Subcutaneous preadipocyte (primary cell): ENCODE measurements around the gene GLDN. TPM values are rescaled to one million over a fixed set of nuclear protein-coding genes. Genes with fewer than 3 reads are reported as not detected.

Experiments
- small RNA-seq: library from RNA; depleted of rRNA; stranded (forward); fragments of <200 nt; gene quantifications from one replicate; pipeline ENCODE3, GENCODE V24; 2012
- total RNA-seq: library from RNA; depleted of rRNA; stranded (reverse); fragments of >200 nt; gene quantifications from 2 replicates; pipeline ENCODE4 v1.2.3, GENCODE V29; 2012

Gene GLDN
- 0.37 and 0.59 TPM in 2 replicates for total RNA-seq

DNA sequence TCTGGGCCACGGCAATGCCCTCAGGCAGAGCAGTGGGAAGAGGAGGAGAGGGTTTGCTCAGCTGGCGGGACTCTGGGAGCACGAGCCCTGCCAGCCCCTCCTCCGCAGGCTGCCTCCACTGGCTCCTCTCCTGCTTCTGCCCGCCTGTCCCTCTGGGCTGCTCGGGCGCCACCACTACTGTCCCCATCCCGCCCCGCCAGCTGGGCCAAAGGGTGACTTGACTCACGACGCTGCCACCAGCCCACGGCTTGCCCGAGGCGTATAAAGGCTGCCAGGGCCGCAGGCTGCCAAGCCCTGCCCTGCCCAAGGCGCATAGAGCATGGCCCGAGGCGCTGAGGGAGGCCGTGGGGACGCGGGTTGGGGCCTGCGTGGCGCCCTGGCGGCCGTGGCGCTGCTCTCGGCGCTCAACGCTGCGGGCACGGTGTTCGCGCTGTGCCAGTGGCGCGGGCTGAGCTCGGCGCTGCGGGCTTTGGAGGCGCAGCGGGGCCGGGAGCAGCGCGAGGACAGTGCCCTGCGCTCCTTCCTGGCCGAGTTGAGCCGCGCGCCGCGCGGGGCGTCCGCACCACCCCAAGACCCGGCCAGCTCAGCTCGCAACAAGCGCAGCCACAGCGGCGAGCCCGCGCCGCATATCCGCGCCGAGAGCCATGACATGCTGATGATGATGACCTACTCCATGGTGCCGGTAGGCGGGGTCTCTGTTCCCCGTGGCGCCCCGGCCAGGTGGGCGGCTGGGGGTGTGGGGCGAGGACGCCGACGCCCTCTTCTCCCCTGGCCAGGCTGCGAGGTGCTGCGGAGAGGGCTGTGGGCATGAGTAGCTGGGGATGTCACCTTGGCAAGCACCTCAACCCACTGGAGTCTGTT is at the start of gene GLDN:
Gene GLDN (plus strand): TSS at position 290 of the 861 bp plus-strand sequence. CDS start 30 bp downstream, at position 320.

DNA sequence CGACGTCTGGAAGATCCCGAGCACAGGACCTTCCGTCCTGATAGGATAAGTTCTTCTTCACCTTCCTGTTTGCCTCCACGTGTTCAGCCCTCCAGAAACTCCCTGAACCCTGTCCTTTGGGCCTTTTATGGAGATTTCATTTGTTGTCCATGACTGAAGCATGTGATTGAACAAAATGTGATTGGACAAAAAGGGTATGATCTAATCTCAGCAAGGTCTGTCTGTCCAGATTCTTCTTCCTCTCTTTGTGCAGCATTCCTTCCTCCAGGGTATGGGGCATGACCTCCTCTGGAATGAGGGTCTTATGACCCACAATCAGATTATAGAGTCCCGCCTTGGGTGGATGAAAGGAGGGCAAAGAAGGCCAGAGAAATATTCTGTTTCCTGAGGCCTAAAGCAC is 3.0 kb upstream of the GLDN start, which contains the start of gene CYP19A1:
Gene CYP19A1 (minus strand): TSS at position 101 of the 400 bp plus-strand sequence. CDS start 95,684 bp downstream, outside the sequence.

Small RNA genes lying within 50 kb of the gene (small RNA-seq; reads per million reads assigned to genes)
- gene AC020891.4, result not detected
- gene MIR7973-1, result not detected

Other genes starting within 250 kb of the GLDN start
- 21.5 and 52.9 TPM in 2 replicates for gene TNFAIP8L3, start 246.7 kb upstream of the GLDN start, total RNA-seq
- gene CYP19A1, start 3.1 kb upstream of the GLDN start, total RNA-seq, result 6.3 and 34.5 TPM in 2 replicates